AG08395 (cell line): Measurements from ENCODE around the gene TOP3B.
A peak's percentile ranks its signal among the peaks of the same experiment; 100 is the strongest.

Experiments
- DNase-seq: peaks from one replicate; pipeline ENCODE4 v3.0.0; 2012; ENCODE audit warnings: mixed read lengths, low spot score

Gene TOP3B

GRCh38 chr22:21981874-21982273 lies 713 bp downstream of the TOP3B start:
- DNase-seq = no peak

GRCh38 chr22:21980547-21980946 lies 2.0 kb downstream of the TOP3B start:
- no peak for DNase-seq

- no peak for DNase-seq
These were observed 3.8 kb downstream of the TOP3B start for GRCh38 chr22:21978564-21979386.

- DNase-seq = no peak
These were observed 4.8 kb downstream of the TOP3B start for GRCh38 chr22:21977814-21978213.

- no peak for DNase-seq
These were observed 6.7 kb downstream of the TOP3B start for GRCh38 chr22:21975854-21976345.

- DNase-seq = no peak
These were observed 7.3 kb downstream of the TOP3B start for GRCh38 chr22:21975273-21975672.

GRCh38 chr22:21974058-21974649 lies 8.4 kb downstream of the TOP3B start:
- no peak for DNase-seq

GRCh38 chr22:21972806-21973205 lies 9.8 kb downstream of the TOP3B start:
- no peak for DNase-seq

GRCh38 chr22:21972293-21972779 lies 10.3 kb downstream of the TOP3B start:
- DNase-seq = peak; percentile 81

- no peak for DNase-seq
These were observed 10.7 kb downstream of the TOP3B start for GRCh38 chr22:21971858-21972275.

GRCh38 chr22:21970800-21971617 lies 11.6 kb downstream of the TOP3B start:
- no peak for DNase-seq

GRCh38 chr22:21970037-21970799 lies 12.4 kb downstream of the TOP3B start:
- DNase-seq = no peak

GRCh38 chr22:21968452-21969129 lies 14.0 kb downstream of the TOP3B start:
- DNase-seq = no peak

GRCh38 chr22:21967693-21968271 lies 14.8 kb downstream of the TOP3B start:
- no peak for DNase-seq

- DNase-seq = no peak
These were observed 15.7 kb downstream of the TOP3B start for GRCh38 chr22:21966643-21967516.

- DNase-seq = no peak
These were observed 16.8 kb downstream of the TOP3B start for GRCh38 chr22:21965762-21966288.

GRCh38 chr22:21964918-21965484 lies 17.6 kb downstream of the TOP3B start:
- DNase-seq = no peak

GRCh38 chr22:21964234-21964633 lies 18.4 kb downstream of the TOP3B start:
- DNase-seq = no peak

GRCh38 chr22:21963790-21964211 lies 18.8 kb downstream of the TOP3B start:
- DNase-seq = no peak
